Naive thymus-derived CD4-positive, alpha-beta T cell (primary cell): ENCODE measurements around the gene FOXO3. TPM values are rescaled to one million over a fixed set of nuclear protein-coding genes. Genes with fewer than 3 reads are reported as not detected.

Experiments used
- ATAC-seq: fragments of 150-1000 bp; cut with Tn5 transposase; 2 replicates; pipeline ENCODE4 v1.10.0; 2021; ENCODE audit warnings: mild to moderate bottlenecking, moderate library complexity
- CTCF ChIA-PET: fragments of 350-600 bp; sonication (Branson Sonifier 250); formaldehyde crosslinking; loops from one replicate; lab custom pipeline; 2021; ENCODE audit warnings: antibody characterized with exemption; lab: Charles Lee
- POLR2A ChIA-PET: fragments of 350-600 bp; sonication (Branson Sonifier 250); formaldehyde crosslinking; loops from one replicate; lab custom pipeline; 2021; ENCODE audit warnings: antibody characterized with exemption, inconsistent platforms; lab: Charles Lee
- DNase-seq, 9 donors: peaks; one replicate each; pipeline versions ENCODE4 v3.0.0 to v3.0.0-alpha.2; 2020 to 2022; ENCODE audit warnings: mixed read lengths in 1 of 9
- H3K27ac ChIP-seq: one replicate; pipeline ENCODE4 v1.7.0; 2013; ENCODE audit warnings: mild to moderate bottlenecking, low read depth, low read length, moderate library complexity
- H3K27me3 ChIP-seq, 2 donors: one replicate each; pipeline ENCODE4 v1.7.0; 2013; ENCODE audit warnings: low read length in 2 of 2, mild to moderate bottlenecking in 2 of 2, moderate library complexity in 2 of 2; ENCODE audit not compliant: control insufficient read depth in 2 of 2, insufficient read depth in 2 of 2
- H3K36me3 ChIP-seq, 3 experiments: 1 replicate in 2 of 3; 2 replicates in 1 of 3; pipeline ENCODE4 v1.7.0; 2013; ENCODE audit warnings: low read length in 3 of 3, mild to moderate bottlenecking in 3 of 3, moderate library complexity in 1 of 3; ENCODE audit not compliant: insufficient read depth in 3 of 3, control insufficient read depth in 2 of 3
- H3K4me1 ChIP-seq, 2 donors: one replicate each; pipeline ENCODE4 v1.7.0; 2013; ENCODE audit warnings: low read length in 2 of 2, mild to moderate bottlenecking in 2 of 2, moderate library complexity in 1 of 2; ENCODE audit not compliant: control insufficient read depth in 2 of 2, insufficient read depth in 2 of 2
- H3K4me3 ChIP-seq: 2 replicates; pipeline ENCODE4 v1.7.0; 2013; ENCODE audit warnings: mild to moderate bottlenecking, low read length
- H3K9me3 ChIP-seq, 3 experiments: 1 replicate in 2 of 3; 2 replicates in 1 of 3; pipeline ENCODE4 v1.7.0; 2013; ENCODE audit warnings: low read length in 3 of 3; ENCODE audit not compliant: control insufficient read depth in 2 of 3
- H3K27ac Mint-ChIP-seq, 9 donors: one replicate each; pipeline ENCODE4 v1.8.0; 2020 to 2022; ENCODE audit warnings: mixed read lengths in 9 of 9, mild to moderate bottlenecking in 8 of 9, moderate library complexity in 5 of 9, inconsistent platforms in 2 of 9
- H3K27me3 Mint-ChIP-seq, 5 donors: one replicate each; pipeline ENCODE4 v1.8.0; 2021 to 2022; ENCODE audit warnings: mixed read lengths in 5 of 5, mild to moderate bottlenecking in 1 of 5
- H3K36me3 Mint-ChIP-seq, 5 donors: one replicate each; pipeline ENCODE4 v1.8.0; 2020 to 2022; ENCODE audit warnings: mixed read lengths in 5 of 5, mild to moderate bottlenecking in 3 of 5, inconsistent platforms in 1 of 5
- H3K4me1 Mint-ChIP-seq, 7 donors: one replicate each; pipeline ENCODE4 v1.8.0; 2020 to 2022; ENCODE audit warnings: mixed read lengths in 7 of 7, mild to moderate bottlenecking in 3 of 7, inconsistent platforms in 1 of 7
- H3K4me3 Mint-ChIP-seq, 10 donors: one replicate each; pipeline ENCODE4 v1.8.0; 2020 to 2022; ENCODE audit warnings: mild to moderate bottlenecking in 10 of 10, mixed read lengths in 10 of 10, moderate library complexity in 6 of 10, inconsistent platforms in 2 of 10
- H3K9me3 Mint-ChIP-seq, 11 donors: one replicate each; pipeline ENCODE4 v1.8.0; 2020 to 2022; ENCODE audit warnings: mixed read lengths in 11 of 11, mild to moderate bottlenecking in 4 of 11, inconsistent platforms in 1 of 11, moderate library complexity in 1 of 11
- intact Hi-C, 2 donors: fragments of 100-400 bp; cut with micrococcal nuclease; formaldehyde crosslinking; loops; one replicate each; pipeline ENCODE4 v1.15.1; 2023
- polyA plus RNA-seq, 2 donors: library from polyadenylated mRNA; unstranded; fragments of 300-500 nt; fragmentation: Illumina TruSeq; gene quantifications; one replicate each; pipeline ENCODE4 v1.2.3, GENCODE V29; 2021
- total RNA-seq, 6 experiments: library from RNA in 5 of 6; stranded (reverse) in 5 of 6; gene quantifications; 1 replicate in 5 of 6; 2 replicates in 1 of 6; pipeline ENCODE4 v1.2.3 and lab custom pipeline; 2021 to 2026

FOXO3 gene
- total and polyA plus RNA-seq, 7 experiments from 2014 or later = 11.6 to 39.5 (median 20.5) TPM

GRCh38 chr6:108609276-108609769 is 48.6 kb downstream of the FOXO3 start:
- H3K9me3 Mint-ChIP-seq = peaks cover 0 to 22% (median 4%) of the 10 kb centered on the region in 11 donors
- H3K4me3 ChIP-seq = no peak overlapping the region
- no peak overlapping the region for H3K27ac ChIP-seq
- ATAC-seq (no peak), DNase-seq (no peak)
- H3K36me3 Mint-ChIP-seq = peaks cover 0 to 18% (median 4%) of the 10 kb centered on the region in 5 donors
- intact Hi-C loops = no loop called here
- ChIA-PET CTCF (no interaction called here), POLR2A (no interaction called here)
- peak overlapping the region in 1 of 10 donors; percentile 9 for H3K4me3 Mint-ChIP-seq
- no peaks in the 10 kb centered on the region for H3K27me3 ChIP-seq
- H3K9me3 ChIP-seq = no peaks in the 10 kb centered on the region
- H3K36me3 ChIP-seq = no peaks in the 10 kb centered on the region
- peaks cover 0 to 14% (median 0%) of the 10 kb centered on the region in 5 donors for H3K27me3 Mint-ChIP-seq
- H3K27ac Mint-ChIP-seq = peak overlapping the region in 3 of 9 donors; percentile 3 to 77 (median 52)
- peaks cover 0 to 72% (median 53%) of the 10 kb centered on the region in 7 donors for H3K4me1 Mint-ChIP-seq
- no peaks in the 10 kb centered on the region for H3K4me1 ChIP-seq

GRCh38 chr6:108610270-108610839 is 49.6 kb downstream of the FOXO3 start:
- DNase-seq = no peak
- H3K27ac ChIP-seq = no peak overlapping the region
- ATAC-seq = no peak
- peak overlapping the region in 1 of 10 donors; percentile 10 for H3K4me3 Mint-ChIP-seq
- no peak overlapping the region for H3K4me3 ChIP-seq
- intact Hi-C loops = no loop called here
- H3K27me3 ChIP-seq = no peaks in the 10 kb centered on the region
- peaks cover 0 to 76% (median 62%) of the 10 kb centered on the region in 7 donors for H3K4me1 Mint-ChIP-seq
- peaks cover 0 to 22% (median 4%) of the 10 kb centered on the region in 11 donors for H3K9me3 Mint-ChIP-seq
- H3K9me3 ChIP-seq = no peaks in the 10 kb centered on the region
- no peaks in the 10 kb centered on the region for H3K4me1 ChIP-seq
- H3K27ac Mint-ChIP-seq = no peak overlapping the region
- H3K36me3 Mint-ChIP-seq = peaks cover 0 to 21% (median 4%) of the 10 kb centered on the region in 5 donors
- ChIA-PET CTCF (interaction anchor here (0.6 kb wide), 1 partner anchor 17 kb away, joined by 3 read pairs; no protein-coding TSS in a partner anchor), POLR2A (no interaction called here)
- peaks cover 0 to 22% (median 0%) of the 10 kb centered on the region in 5 donors for H3K27me3 Mint-ChIP-seq
- H3K36me3 ChIP-seq = no peaks in the 10 kb centered on the region

- ATAC-seq = no peak
- POLR2A ChIA-PET = interaction anchor here (0.9 kb wide), 1 partner anchor 45 kb away, joined by 5 read pairs; no protein-coding TSS in a partner anchor
- Histone ChIP-seq H3K27ac (no peak overlapping the region), H3K27me3 (no peaks in the 10 kb centered on the region), H3K4me3 (no peak overlapping the region), H3K36me3 (no peaks in the 10 kb centered on the region), H3K4me1 (no peaks in the 10 kb centered on the region), H3K9me3 (no peaks in the 10 kb centered on the region)
- DNase-seq = no peak
- H3K27me3 Mint-ChIP-seq = peaks cover 0 to 23% (median 0%) of the 10 kb centered on the region in 5 donors
- peaks cover 0 to 22% (median 4%) of the 10 kb centered on the region in 11 donors for H3K9me3 Mint-ChIP-seq
- intact Hi-C loops = no loop called here
- H3K4me3 Mint-ChIP-seq = peak overlapping the region in 1 of 10 donors; percentile 10
- peaks cover 0 to 76% (median 59%) of the 10 kb centered on the region in 7 donors for H3K4me1 Mint-ChIP-seq
- peaks cover 0 to 25% (median 4%) of the 10 kb centered on the region in 5 donors for H3K36me3 Mint-ChIP-seq
- H3K27ac Mint-ChIP-seq = no peak overlapping the region
- CTCF ChIA-PET = interaction anchor here (0.6 kb wide), 1 partner anchor 18 kb away, joined by 3 read pairs; no protein-coding TSS in a partner anchor
These were observed 50.4 kb downstream of the FOXO3 start for GRCh38 chr6:108610957-108611586.

- Histone ChIP-seq H3K27me3 (no peaks in the 10 kb centered on the region), H3K4me3 (no peak overlapping the region), H3K36me3 (no peaks in the 10 kb centered on the region), H3K4me1 (no peaks in the 10 kb centered on the region), H3K27ac (no peak overlapping the region), H3K9me3 (no peaks in the 10 kb centered on the region)
- CTCF ChIA-PET = no interaction called here
- Mint-ChIP-seq H3K36me3 (peaks cover 0 to 20% (median 4%) of the 10 kb centered on the region in 5 donors), H3K27me3 (peaks cover 0 to 23% (median 0%) of the 10 kb centered on the region in 5 donors), H3K27ac (no peak overlapping the region), H3K9me3 (peaks cover 0 to 22% (median 4%) of the 10 kb centered on the region in 11 donors), H3K4me1 (peaks cover 0 to 75% (median 50%) of the 10 kb centered on the region in 7 donors), H3K4me3 (no peak overlapping the region)
- no peak for ATAC-seq
- intact Hi-C loops = no loop called here
- DNase-seq = no peak
- POLR2A ChIA-PET = no interaction called here
These were observed 52.1 kb downstream of the FOXO3 start for GRCh38 chr6:108612852-108613251.

GRCh38 chr6:108616544-108616943 is 55.8 kb downstream of the FOXO3 start:
- Mint-ChIP-seq H3K27ac (no peak overlapping the region), H3K27me3 (peaks cover 0 to 21% (median 0%) of the 10 kb centered on the region in 5 donors), H3K4me3 (no peak overlapping the region), H3K4me1 (peaks cover 0 to 73% (median 60%) of the 10 kb centered on the region in 7 donors), H3K36me3 (peaks cover 0 to 20% (median 8%) of the 10 kb centered on the region in 5 donors), H3K9me3 (peaks cover 0 to 18% (median 4%) of the 10 kb centered on the region in 11 donors)
- ATAC-seq = no peak
- Histone ChIP-seq H3K9me3 (no peaks in the 10 kb centered on the region), H3K4me3 (no peak overlapping the region), H3K27me3 (no peaks in the 10 kb centered on the region), H3K4me1 (peaks cover 0 to 8% of the 10 kb centered on the region in 2 donors), H3K36me3 (no peaks in the 10 kb centered on the region), H3K27ac (no peak overlapping the region)
- intact Hi-C loops = loop anchor here in 1 of 2 donors (5.0 kb wide), 1 partner anchor 39 kb away; no protein-coding TSS in a partner anchor
- DNase-seq = no peak
- ChIA-PET CTCF (no interaction called here), POLR2A (interaction anchor here (0.7 kb wide), 1 partner anchor 668 kb away, joined by 3 read pairs; no protein-coding TSS in a partner anchor)

GRCh38 chr6:108616973-108617372 is 56.3 kb downstream of the FOXO3 start:
- DNase-seq (no peak), ATAC-seq (peak; percentile 52)
- Histone ChIP-seq H3K4me3 (no peak overlapping the region), H3K4me1 (peaks cover 0 to 8% of the 10 kb centered on the region in 2 donors), H3K36me3 (no peaks in the 10 kb centered on the region), H3K9me3 (no peaks in the 10 kb centered on the region), H3K27me3 (no peaks in the 10 kb centered on the region), H3K27ac (no peak overlapping the region)
- Mint-ChIP-seq H3K27me3 (peaks cover 0 to 19% (median 0%) of the 10 kb centered on the region in 5 donors), H3K9me3 (peaks cover 0 to 15% (median 4%) of the 10 kb centered on the region in 11 donors), H3K27ac (no peak overlapping the region), H3K4me3 (no peak overlapping the region), H3K36me3 (peaks cover 0 to 18% (median 12%) of the 10 kb centered on the region in 5 donors), H3K4me1 (peaks cover 2 to 77% (median 60%) of the 10 kb centered on the region in 7 donors)
- POLR2A ChIA-PET = interaction anchor here (0.6 to 0.7 kb wide), 2 partner anchors 365 to 668 kb away, joined by 3 read pairs; no protein-coding TSS in a partner anchor
- CTCF ChIA-PET = no interaction called here
- intact Hi-C loops = loop anchor here in 1 of 2 donors (5.0 kb wide), 1 partner anchor 40 kb away; no protein-coding TSS in a partner anchor
